Measurements from ENCODE around the gene CTH.
"Not testable (repeated sequence)": the region's sequence is repeated elsewhere in the genome, so short reads cannot be mapped to it uniquely, and the experiment has no call there.

DNA sequence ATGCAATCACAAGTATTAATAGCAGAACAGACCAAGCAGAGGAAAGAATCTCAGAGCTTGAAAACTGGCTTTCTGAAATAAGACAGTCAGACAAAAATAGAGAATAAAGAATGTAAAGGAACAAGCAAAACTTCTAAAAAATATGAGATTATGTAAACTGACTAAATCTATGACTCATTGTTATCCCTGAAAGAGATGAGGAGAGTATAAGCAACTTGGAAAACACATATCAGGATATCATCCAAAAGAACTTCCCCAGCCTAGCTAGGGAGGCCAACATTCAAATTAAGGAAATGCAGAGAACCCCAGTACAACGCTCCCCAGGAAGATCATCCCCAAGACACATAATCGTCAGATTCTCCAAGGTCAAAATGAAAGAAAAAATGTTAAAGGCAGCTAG, 58.1 kb downstream of the CTH start:
- not testable (repeated sequence) for TF ChIP-seq POLR2A (IDR thresholded peaks at IDR 0.05)
- TF ChIP-seq, protein P1, sequence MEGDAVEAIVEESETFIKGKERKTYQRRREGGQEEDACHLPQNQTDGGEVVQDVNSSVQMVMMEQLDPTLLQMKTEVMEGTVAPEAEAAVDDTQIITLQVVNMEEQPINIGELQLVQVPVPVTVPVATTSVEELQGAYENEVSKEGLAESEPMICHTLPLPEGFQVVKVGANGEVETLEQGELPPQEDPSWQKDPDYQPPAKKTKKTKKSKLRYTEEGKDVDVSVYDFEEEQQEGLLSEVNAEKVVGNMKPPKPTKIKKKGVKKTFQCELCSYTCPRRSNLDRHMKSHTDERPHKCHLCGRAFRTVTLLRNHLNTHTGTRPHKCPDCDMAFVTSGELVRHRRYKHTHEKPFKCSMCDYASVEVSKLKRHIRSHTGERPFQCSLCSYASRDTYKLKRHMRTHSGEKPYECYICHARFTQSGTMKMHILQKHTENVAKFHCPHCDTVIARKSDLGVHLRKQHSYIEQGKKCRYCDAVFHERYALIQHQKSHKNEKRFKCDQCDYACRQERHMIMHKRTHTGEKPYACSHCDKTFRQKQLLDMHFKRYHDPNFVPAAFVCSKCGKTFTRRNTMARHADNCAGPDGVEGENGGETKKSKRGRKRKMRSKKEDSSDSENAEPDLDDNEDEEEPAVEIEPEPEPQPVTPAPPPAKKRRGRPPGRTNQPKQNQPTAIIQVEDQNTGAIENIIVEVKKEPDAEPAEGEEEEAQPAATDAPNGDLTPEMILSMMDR (IDR thresholded peaks at IDR 0.05), result not testable (repeated sequence)

All from right lobe of liver (tissue), 4 donors.